ENCODE measurements around the gene IFTAP.

DNA sequence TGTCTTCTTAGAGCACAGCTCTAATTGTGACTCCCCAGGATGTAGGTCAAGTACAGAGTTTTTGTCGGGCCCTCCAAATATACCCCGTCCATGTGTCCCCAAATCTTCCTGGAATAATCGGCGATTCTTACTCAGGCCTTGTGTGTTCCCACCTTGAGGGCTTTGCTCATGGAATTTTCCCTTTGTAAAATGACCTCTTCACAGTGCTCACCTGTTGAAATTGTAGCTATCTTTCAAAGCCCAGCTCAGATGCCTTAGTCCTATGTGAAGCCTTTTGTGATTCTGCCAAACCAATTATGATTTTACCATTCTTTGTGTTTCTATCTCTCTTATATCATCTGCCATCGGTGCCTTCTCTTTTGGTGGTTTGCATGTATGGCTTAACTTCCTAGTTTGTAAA is 33.8 kb downstream of the IFTAP start:
- TF ChIP-seq CTCF (IDR thresholded peaks at IDR 0.05; ENCODE audit: insufficient read depth, low read depth, low read length) = no peak
- no peak for TF ChIP-seq EZH2 (IDR thresholded peaks at IDR 0.05; ENCODE audit: insufficient read depth, low read length)

Measured in astrocyte (in vitro differentiated cells and primary cell).